ENCODE data around the gene IGFL1.
A peak's percentile ranks its signal among the peaks of the same experiment; 100 is the strongest.
"Not testable (repeated sequence)": the region's sequence is repeated elsewhere in the genome, so short reads cannot be mapped to it uniquely, and the experiment has no call there.

IGFL1 gene

DNA sequence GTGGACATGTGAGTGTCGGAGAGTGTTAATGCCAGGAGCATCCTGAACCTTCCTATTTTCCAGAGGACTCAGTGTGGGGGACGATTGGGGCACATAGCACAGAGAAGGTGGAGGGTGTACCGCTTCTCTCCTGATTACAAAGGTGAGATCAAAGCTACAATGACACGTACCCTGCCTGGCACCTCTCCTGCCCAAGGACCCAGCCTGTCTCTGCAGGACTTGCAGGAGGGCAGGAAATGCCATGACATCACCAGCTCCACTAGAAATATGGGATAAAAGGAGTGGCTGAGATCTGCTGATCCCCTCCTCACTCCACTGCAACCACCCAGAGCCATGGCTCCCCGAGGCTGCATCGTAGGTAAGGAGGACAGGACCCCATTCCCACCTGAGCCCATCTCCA, at the start of gene IGFL1:
TSS of gene IGFL1 (plus strand) at position 301 of the 400 bp plus-strand sequence. CDS start at position 334, 33 bp downstream.
- no peak for DNase-seq (ENCODE audit: low spot score)

DNA sequence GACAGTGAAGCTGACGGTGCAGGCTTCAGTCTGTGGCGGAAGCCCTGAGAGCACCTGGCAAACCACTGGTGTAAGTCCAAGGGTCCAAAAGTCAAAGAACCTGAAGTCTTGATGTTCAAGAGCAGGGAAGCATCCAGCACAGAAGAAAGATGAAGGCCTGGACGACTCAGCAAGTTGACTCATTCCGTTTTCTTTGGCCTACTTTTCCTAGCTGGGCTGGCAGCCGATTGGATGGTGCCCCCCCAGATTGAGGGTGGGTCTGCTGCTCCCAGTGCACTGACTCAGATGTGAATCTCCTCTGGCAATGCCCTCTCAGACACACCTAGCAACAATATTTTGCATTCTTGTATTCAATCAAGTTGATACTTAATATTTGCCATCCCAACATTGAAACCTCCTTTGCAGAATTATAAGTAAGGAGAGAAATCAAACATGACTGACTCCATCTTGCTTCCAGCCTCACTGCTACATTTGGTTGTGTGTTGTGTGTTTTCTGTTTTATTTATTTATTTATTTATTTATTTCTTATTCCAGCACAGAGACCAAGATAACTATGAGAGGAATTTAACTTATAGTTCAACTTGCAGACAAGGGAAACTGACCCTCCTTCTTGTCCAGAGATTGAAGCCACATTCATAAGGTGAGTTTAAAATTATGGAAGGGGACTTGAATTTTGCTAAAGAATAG, 48.7 kb upstream of the IGFL1 start:
- DNase-seq (ENCODE audit: low spot score): peak; percentile 63

DNA sequence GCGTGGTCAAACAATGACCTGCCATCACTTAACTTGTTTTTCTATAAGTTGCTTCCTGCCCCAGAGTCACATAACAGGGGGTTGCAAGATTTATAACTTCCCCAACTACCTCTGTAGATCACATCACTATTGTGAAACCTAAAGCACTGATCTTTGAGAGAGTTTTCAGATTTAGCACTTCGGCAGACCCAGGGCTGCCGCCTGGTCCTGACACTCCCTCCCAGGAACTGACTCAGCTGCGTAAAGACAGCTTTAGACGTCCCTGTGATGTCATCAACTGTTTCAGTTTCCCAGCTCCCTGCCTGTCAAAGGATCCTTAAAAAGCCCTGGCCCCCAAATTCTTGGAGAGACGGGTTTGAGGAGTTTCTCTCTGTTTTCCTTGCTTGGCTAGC, 48.2 kb upstream of the IGFL1 start:
- no peak for DNase-seq (ENCODE audit: low spot score)

DNA sequence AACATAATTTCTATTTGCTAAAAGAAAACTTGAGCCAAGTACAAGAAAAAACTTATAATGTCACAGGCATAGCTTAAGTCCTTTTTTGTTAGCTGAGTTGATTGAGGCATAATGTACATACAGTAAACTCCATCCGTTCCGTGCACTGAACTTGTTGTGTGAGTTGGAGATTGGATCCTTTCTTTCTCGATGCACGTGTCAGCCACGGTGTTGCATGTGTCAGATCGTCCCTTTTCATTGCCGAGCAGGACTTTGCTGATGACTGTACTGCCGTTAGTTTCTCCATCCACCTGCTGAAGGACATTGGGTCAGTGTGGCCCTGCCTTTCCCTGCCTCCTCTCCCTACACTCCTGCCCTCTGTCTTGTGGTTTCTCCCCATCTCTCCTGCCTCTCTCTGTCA, 47.1 kb upstream of the IGFL1 start:
- DNase-seq (ENCODE audit: low spot score): no peak

DNA sequence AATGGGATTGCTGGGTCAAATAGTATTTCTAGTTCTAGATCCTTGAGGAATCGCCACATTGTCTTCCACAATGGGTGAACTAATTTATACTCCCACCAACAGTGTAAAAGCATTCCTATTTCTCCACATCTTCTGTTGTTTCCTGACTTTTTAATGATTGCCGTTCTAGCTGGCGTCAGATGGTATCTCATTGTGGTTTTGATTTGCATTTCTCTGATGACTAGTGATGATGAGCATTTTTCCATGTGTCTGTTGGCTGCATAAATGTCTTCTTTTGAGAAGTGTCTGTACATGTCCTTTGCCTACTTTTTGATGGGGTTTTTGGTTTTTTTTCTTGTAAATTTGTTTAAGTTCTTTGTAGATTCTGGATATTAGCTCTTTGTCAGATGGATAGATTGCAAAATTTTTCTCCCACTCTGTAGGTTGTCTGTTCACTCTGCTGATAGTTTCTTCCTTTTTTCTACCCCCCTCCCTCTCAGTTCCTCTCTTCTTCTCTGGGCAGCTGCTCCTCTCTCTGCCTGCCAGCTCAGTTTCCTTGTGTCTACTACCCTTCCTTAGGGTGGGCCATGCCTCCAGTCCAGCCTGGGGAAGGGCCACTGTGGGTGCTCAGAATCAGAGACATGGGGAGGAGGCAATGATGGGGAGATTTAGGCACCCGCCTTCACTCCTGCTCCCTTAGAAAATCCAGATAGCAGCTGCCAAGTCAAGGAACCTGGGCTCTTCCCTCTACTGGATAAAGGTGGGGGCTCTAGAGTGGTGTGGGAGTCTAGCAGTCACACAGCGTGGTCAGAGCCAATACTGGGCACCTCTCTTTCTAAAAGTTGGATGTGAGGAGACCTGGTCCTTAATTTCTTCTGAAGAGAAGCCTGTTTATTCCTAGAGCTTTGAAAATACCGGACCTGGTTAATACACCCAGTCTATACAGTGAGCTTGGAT, 44.5 kb upstream of the IGFL1 start:
- DNase-seq (ENCODE audit: low spot score): not testable (repeated sequence)

DNA sequence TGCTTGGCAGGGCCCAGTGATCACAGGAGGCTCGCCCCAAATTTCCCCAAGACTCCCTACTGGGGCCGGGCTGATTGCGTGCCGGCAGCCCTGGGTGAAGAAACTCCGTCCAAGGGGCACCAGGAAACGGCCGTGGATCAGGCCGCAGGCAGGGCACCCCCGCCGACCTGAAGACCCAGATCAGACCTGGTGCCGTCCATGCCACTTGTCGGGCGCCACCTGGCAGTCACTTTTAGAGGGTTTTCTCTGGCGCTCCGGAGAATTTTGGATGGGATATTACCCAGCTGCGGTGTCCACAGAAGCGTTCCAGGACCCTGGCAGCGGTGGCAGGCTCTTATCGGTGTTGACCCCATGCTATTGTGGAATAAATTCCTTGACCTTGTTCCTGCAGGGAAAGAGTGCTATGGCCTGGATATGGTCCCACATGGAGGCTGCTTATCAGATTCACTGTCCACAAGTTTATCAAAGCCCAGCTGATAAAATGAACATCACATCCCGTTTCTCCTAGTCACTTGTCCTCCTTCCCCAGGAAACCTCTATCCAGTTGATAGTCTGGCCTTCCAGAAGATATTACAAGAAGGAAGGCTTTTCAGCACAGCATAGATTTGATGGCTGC, 43.3 kb upstream of the IGFL1 start:
- DNase-seq (ENCODE audit: low spot score): no peak

DNA sequence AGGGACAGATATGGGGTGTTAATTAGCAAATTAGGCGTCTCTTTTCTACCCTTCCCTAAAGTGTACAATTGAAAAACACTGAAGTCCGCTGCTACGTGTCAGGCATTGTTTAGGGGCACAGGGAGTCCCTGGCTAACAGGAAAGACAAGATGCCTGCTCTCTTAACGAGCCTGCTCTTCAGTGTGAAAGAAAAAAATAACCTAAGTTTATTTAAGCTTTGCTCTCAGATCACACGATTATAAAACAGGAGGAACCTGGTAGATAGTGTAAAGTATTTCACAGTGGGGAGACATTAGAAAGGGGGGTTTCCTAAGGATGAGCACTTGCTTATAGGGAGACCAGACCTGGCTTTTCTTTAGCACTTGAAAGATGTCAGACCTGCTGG, 42.8 kb upstream of the IGFL1 start:
- DNase-seq (ENCODE audit: low spot score): no peak

DNA sequence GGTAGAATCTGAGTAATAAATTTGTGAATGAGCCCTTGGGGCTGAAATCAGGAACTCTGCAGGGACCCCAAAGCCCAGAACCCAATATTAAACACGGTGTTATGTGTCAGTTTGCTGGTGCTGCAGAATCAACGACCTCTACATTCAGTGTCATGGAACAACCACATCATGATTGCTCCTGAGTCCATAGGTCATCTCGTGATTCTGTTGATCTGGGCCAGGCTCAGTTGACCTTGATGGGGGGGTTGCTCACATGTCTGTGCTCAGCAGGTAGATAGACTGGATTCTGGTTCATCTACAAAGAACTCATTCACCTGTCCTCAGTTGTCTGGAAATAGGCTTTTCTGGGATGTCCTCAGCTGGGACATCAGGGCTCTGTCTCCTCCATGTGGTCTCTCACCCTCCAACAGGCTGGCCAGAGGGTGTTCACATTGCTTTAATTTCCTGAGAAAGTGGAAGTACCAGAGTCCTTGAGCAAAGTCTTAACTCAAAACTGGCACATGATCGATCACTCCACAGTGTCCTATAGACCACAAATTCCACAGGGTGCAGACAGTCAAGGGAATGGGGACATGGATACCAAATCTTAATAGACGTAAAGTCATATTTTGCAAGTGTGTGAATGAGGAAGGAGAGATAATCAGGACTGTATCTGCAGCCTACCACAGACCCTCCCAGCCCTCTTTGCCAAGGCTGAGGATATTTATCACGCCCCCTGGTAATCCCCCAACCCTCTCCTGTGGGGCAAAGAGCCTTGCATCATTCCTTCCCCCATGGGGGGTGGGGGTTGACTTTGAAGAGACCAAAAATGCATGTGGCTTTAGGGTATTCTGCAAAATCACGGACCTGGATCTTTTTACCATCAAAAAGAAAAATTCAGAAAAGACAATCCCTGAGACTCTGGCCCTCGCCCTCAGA, 39.3 kb upstream of the IGFL1 start:
- DNase-seq (ENCODE audit: low spot score): no peak

DNA sequence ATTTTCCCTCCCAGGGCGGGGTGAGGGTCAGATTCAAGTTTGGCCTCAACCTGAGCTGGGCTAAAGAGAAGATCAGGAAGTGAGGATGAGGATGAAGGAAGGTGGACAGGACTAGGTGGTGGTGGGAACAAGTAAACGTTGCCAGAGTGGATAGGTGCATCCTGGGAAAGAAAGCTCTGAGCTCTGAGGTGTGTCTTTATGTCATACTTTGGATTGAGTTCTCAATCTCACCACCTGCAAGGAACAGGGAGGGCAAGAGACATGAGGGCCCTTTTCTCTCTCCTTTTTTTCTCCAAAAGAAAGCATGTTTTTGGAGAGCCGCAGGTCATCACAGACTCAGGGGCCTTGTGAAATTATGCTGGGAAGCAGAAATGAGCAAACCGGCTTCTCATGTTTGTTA, 38.2 kb upstream of the IGFL1 start:
- no peak for DNase-seq (ENCODE audit: low spot score)

DNA sequence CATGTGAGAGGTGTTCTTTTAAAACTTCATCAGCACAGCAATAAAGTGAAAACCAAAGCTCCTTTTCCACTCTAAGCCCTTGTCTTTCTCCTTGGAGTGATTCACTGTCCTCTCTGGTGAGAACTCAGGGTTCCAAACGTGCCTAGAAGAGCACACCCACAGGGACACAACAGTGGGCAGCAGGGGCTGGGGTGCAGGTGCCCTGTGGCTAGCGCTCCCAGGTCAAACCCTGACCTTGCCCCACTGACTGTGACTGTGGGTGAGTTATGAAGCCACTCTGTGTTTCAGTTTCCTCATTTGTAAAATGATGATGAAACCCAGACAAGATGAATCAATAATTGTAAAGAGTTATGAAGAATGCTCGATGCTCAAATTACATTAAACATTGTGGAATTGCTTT, 37.6 kb upstream of the IGFL1 start:
- DNase-seq (ENCODE audit: low spot score): no peak

DNA sequence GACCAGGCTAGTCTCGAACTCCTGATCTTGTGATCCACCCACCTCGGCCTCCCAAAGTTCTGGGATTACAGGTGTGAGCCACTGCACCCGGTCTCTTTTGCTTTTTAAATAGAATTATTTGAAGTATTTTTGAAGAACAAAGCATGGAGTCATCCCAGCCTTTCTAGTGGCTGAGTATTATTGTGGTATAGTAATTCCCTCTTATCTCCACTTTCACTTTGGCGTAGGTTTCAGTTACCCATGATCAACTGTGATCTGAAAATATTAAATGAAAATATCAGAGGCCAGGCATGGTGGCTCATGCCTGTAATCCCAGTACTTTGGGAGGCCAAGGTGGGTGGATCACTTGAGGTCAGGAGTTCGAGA, 36.9 kb upstream of the IGFL1 start:
- DNase-seq (ENCODE audit: low spot score): not testable (repeated sequence)

DNA sequence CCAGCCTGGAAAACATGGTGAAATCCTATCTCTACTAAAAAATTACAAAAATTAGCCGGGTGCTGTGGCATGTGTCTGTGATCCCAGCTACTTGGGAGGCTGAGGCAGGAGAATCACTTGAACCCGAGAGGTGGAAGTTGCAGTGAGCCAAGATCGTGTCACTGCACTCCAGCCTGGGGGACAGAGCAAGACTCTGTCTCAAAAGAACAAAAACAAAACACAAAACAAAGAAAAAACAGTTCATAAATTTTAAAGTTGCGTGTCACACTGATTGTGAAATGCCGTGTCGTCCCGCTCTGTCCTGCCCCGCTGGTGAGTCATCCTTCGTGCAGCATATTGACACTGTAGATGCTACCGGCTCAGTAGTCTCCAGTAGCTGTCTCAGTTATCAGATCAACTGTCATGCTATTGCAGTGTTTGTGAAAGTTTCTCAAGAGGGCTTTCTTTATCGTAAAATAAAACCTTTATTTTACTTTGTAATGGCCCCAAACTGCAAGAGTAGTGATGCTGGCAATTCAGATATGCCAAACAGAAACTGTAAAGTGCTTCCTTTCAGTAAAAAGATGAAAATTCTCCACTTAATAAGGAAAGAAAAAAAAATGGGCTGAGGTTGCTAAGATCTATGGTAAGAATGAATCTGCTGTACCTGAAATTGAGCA, 36.4 kb upstream of the IGFL1 start:
- DNase-seq (ENCODE audit: low spot score): peak; percentile 84

DNA sequence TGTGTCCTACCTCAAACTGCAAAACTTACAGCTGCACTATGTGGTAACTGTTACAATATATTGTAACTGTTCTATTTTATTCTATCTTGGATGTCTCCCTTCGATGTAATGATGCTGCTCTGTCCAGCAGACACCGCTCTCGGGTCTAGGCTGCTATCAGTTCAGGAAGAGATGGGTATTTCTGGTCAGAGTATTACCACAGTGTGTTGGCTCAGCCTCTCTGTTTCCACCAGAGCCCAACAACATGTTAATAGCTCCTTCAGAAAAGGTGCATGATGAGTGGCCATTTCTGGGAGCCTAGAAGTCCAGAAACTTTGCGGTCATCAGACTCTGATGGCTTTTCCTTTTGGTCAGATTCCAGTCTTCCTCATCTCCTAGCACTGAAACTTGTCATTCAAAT, 35.9 kb upstream of the IGFL1 start:
- no peak for DNase-seq (ENCODE audit: low spot score)

DNA sequence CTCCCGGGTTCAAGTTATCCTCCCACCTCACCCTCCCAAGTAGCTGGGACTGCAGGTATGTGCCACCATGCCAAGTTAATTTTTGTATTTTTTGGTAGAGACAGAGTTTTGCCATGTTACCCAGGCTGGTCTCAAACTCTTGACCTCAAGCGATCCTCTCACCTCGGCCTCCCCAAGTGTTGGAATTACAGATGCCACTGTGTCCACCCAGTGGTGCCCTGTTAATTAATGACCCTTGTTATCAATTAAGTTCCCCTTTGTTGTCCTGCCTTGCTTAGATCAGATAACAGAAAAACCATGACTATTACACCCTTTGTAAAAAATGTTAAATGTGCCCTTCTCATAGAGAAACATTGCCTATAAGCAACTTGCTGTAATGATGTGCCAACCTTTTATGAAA, 34.4 kb upstream of the IGFL1 start:
- no peak for DNase-seq (ENCODE audit: low spot score)

DNA sequence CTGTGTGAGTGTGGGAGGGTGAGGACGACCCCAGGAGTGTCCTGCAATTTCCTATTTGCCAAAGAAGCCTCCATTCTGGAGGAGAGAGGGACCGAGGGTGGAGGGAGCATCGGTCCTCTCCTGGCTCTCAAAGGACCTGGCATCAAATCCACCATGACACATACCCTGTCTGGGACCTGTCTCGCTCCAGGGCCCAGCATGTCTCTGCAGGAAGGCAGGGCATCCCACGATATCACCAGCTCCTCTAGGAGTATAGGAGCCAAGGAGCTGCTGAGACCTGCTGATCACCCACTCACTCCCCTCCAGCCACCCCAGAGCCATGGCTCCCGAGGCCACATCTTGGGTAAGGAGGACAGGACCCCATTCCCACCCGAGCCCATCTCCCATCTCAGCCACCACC, 33.6 kb upstream of the IGFL1 start:
- not testable (repeated sequence) for DNase-seq (ENCODE audit: low spot score)

DNA sequence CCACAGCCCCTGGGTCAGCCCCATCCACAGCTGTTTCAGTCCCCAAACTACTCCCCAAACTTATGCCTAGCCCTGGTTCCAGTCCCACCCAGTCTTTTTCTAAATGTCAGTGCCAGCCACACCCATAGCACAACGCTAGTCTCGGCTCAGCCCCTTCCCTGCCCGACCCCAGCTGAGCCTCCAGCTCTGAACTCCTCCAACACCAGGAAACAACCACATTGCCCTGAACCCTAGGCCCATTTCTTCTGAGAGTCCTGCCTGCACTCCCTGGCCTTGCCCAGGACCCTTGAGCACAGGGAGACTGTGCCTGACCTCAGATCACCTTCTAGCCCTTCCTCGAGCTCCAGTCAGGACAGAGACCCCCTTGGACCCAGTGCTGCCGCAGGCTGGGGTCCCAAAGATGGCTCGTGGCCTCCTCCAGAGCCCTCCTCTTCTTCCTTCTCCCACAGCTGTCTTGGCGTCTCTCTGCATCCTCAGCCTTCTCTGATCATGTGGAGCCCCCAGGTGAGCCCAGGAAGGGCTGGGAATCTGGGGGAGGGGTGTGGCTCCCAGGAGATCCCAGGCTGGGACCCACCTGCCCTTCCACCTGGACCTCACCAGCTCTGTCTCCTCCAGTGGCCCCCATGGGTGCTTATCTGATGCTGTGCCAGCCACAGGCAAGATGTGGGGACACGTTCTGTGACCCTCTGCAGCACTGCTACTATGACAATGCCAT, 33.0 kb upstream of the IGFL1 start:
- DNase-seq (ENCODE audit: low spot score): no peak

DNA sequence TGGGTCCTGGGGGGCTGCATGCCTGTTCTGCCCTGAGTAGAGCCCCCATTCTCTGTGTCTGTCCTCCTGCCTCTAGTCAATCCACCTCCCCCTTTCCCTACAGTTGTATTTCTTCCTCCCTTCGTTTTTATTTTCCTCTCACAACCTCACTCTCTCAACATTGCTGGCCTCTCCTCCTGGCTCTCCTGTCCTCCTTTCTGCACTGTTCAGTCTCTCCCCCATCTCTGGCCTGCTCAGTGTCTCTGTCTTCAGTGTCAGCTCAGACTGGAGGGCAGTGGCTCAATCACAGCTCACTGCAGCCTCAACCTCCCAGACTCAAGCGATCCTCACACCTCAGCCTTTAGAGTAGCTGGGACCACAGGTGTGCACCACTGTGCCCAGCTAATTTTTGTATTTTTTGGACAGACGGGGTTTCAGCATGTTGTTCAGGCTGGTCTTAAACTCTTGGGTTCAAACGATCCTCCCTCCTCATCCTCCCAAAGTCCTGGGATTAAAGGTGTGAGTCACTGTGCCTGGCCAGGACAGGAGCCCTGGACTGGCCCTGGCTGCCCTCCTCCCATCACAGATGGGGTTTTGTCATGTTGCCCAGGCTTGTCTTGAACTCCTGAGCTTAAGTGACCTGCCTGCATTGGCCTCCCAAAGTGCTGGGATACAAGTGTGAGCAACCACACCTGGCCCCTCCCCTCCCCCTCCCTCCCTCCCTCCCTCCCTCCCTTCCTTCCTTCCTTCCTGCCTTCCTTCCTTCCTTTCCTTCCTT, 32.0 kb upstream of the IGFL1 start:
- peak; percentile 51 for DNase-seq (ENCODE audit: low spot score)

DNA sequence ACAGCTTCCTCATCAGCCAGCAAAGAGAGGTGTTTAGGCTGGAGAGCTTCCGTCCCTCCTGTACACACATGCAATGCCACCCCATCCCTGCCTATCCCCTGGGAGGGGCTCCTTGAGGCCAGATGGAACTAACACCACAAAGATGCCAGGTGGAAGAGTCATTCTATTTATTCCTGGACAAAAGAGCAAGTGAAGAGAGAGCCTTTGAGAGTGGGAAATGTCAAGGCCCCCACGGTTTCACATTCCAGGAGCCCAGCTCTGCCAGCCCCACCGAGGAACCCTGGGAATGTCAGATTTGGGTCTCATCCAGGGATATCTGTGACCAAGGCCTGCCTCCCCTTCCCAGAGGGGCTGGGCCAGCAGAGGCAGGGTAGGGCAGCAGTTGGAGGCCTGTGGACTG, 30.8 kb upstream of the IGFL1 start:
- DNase-seq (ENCODE audit: low spot score): peak; percentile 74

DNA sequence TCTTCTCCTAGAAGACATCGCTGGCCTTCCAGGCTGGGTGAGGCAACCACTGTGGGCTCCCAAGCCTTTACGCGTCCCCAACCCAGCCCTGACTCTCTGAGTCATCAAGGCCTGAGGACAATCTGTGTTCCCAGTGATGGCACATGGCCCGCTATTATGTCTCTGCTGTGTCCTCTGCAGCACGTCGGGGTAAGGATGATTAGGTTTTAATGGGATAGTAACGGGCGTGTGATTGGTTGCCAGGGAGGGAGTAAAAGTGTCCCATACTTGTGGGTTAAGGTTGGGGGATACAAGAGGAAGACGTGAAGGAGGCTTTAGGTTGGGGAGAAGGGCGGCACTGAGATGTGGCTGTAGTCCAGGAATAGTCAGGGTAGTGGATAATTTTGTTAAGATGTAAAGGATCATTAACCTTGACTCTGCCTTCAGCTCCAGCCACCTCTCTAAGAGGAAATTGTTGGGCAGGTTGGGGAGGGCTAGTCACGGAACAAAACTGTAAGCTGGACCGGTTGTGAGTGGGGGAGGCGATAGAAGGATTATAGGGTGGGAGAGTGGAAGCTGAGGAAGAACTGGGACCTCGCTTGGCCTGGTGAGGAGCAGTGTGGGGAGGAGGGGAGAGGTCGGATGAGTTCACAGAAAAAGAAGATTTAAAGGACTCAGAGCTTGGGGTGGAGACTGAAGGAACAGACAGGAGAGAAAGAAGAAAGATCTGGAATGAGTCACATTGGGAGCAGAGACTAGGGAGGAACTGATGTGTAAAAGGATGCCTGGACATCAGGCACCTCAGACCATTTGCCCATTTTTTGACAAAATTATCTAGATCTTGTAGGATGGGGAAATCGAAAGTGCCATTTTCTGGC, 27.9 kb upstream of the IGFL1 start:
- DNase-seq (ENCODE audit: low spot score): peak; percentile 81
